Endothelial cell of umbilical vein (primary cell): ENCODE results near the gene SPTA1. TPM values are rescaled to one million over a fixed set of nuclear protein-coding genes. Genes with fewer than 3 reads are reported as not detected.

Source experiments
- Bru-seq: library from RNA; stranded (reverse); fragments of 400-500 nt; gene quantifications from one replicate; lab custom pipeline; 2021; lab: Mats Ljungman, UMichigan
- BruChase-seq, 2 experiments: library from RNA; stranded (reverse); fragments of 400-500 nt; gene quantifications; one replicate each; lab custom pipeline; 2021; lab: Mats Ljungman, UMichigan
- BruUV-seq: library from RNA; stranded (reverse); fragments of 400-500 nt; replicated peaks from 2 replicates; lab custom pipeline; 2021; lab: Mats Ljungman, UMichigan
- CTCF ChIA-PET: fragments of 300-600, 350-600 bp; sonication (Branson Sonifier 250); formaldehyde crosslinking; loops from one replicate; lab custom pipeline; 2021; ENCODE audit warnings: antibody characterized with exemption, inconsistent platforms; lab: Charles Lee
- POLR2A ChIA-PET: fragments of 300-600, 350-600 bp; sonication (Branson Sonifier 250); formaldehyde crosslinking; loops from one replicate; lab custom pipeline; 2021; ENCODE audit warnings: antibody characterized with exemption, inconsistent platforms; lab: Charles Lee
- DNase-seq: peaks from one replicate; pipeline ENCODE4 v3.0.0-alpha.2; 2011; ENCODE audit warnings: low read depth, low spot score
- FAIRE-seq: peaks from 2 replicates; lab custom pipeline; 2011; peaks lifted over from hg19 to GRCh38; lab: Jason Lieb, UNC
- H2AFZ ChIP-seq: 2 replicates; pipeline ENCODE4 v1.6.0; 2012; ENCODE audit warnings: low read depth, low read length, control low read depth, inconsistent platforms
- H3K27ac ChIP-seq: 2 replicates; pipeline ENCODE4 v1.5.1; 2011; ENCODE audit warnings: low read depth, mild to moderate bottlenecking, control low read depth, low read length, moderate library complexity; ENCODE audit not compliant: insufficient read depth
- H3K27me3 ChIP-seq, 2 experiments: 2 replicates each; pipeline versions ENCODE4 v1.6.0 to v1.6.1; 2011; ENCODE audit warnings: low read length in 2 of 2, mixed read lengths in 1 of 2; ENCODE audit not compliant: control insufficient read depth in 2 of 2, insufficient read depth in 2 of 2
- H3K36me3 ChIP-seq, 2 experiments: 2 replicates in 1 of 2; 3 replicates in 1 of 2; pipeline ENCODE4 v1.5.1; 2011; ENCODE audit warnings: low read length in 2 of 2, mild to moderate bottlenecking in 1 of 2, moderate library complexity in 1 of 2; ENCODE audit not compliant: control insufficient read depth in 2 of 2, insufficient read depth in 2 of 2; ENCODE audit errors: extremely low read depth in 1 of 2
- H3K4me1 ChIP-seq: 3 replicates; pipeline ENCODE4 v1.5.1; 2011; ENCODE audit warnings: mild to moderate bottlenecking, low read length; ENCODE audit not compliant: control insufficient read depth, insufficient read depth; ENCODE audit errors: extremely low read depth
- H3K4me2 ChIP-seq: 2 replicates; pipeline ENCODE4 v1.6.1; 2011; ENCODE audit warnings: low read length, control low read depth, mixed read lengths; ENCODE audit not compliant: insufficient read depth
- H3K4me3 ChIP-seq, 3 experiments: fragments of 200-600 bp in 1 of 3; sonication (generic), shearing (Covaris generic) in 1 of 3; replicated peaks in 1 of 3; 2 replicates each; pipeline ENCODE4 v1.5.1; 2011 to 2016; ENCODE audit warnings: control low read depth in 3 of 3, low read length in 3 of 3, mild to moderate bottlenecking in 2 of 3, inconsistent platforms in 1 of 3, low read depth in 1 of 3, moderate library complexity in 1 of 3; ENCODE audit not compliant: insufficient read depth in 1 of 3
- H3K79me2 ChIP-seq: 2 replicates; pipeline ENCODE4 v1.6.0; 2012; ENCODE audit warnings: low read length, inconsistent platforms; ENCODE audit not compliant: control insufficient read depth, insufficient read depth
- H3K9ac ChIP-seq: replicated peaks from 2 replicates; pipeline ENCODE3; 2011; ENCODE audit warnings: low read length, control low read depth; ENCODE audit not compliant: insufficient read depth; ENCODE audit errors: extremely low read depth
- H3K9me1 ChIP-seq: replicated peaks from 3 replicates; pipeline ENCODE4 v1.6.0; 2011; ENCODE audit warnings: mild to moderate bottlenecking, low read length; ENCODE audit not compliant: control insufficient read depth, insufficient read depth; ENCODE audit errors: extremely low read depth
- H3K9me3 ChIP-seq: replicated peaks from 2 replicates; pipeline ENCODE4 v1.5.1; 2012; ENCODE audit warnings: low read length, inconsistent platforms; ENCODE audit not compliant: control insufficient read depth, insufficient read depth
- H4K20me1 ChIP-seq: replicated peaks from 2 replicates; pipeline ENCODE3; 2011; ENCODE audit warnings: mild to moderate bottlenecking, low read length; ENCODE audit not compliant: control insufficient read depth, insufficient read depth; ENCODE audit errors: extremely low read depth
- CTCF ChIP-seq, 2 donors: IDR thresholded peaks; 1 replicate in 1 of 2; 2 replicates in 1 of 2; pipeline ENCODE4 v1.5.1; 2011; ENCODE audit warnings: low read length in 2 of 2, mild to moderate bottlenecking in 2 of 2, moderate library complexity in 2 of 2, control low read depth in 1 of 2, inconsistent platforms in 1 of 2, low read depth in 1 of 2; ENCODE audit not compliant: insufficient read depth in 1 of 2; ENCODE audit errors: extremely low read depth in 1 of 2
- EZH2 ChIP-seq: IDR thresholded peaks from 2 replicates; pipeline ENCODE4 v1.6.1; 2012; ENCODE audit warnings: borderline replicate concordance, low read depth, mild to moderate bottlenecking, moderate library complexity, low read length, inconsistent platforms; ENCODE audit not compliant: severe bottlenecking
- FOS ChIP-seq: IDR thresholded peaks from 2 replicates; pipeline ENCODE4 v1.6.1; 2011; ENCODE audit warnings: mild to moderate bottlenecking, low read length, moderate library complexity, borderline replicate concordance; ENCODE audit not compliant: insufficient read depth
- GATA2 ChIP-seq: IDR thresholded peaks from 2 replicates; pipeline ENCODE4 v1.7.0; 2011; ENCODE audit warnings: low read depth, mild to moderate bottlenecking, moderate library complexity, mixed read lengths, low read length; ENCODE audit not compliant: insufficient read length, insufficient read depth
- JUN ChIP-seq: IDR thresholded peaks from 2 replicates; pipeline ENCODE4 v1.6.1; 2011; ENCODE audit warnings: borderline replicate concordance, low read depth; ENCODE audit not compliant: insufficient read length, insufficient read depth
- MAX ChIP-seq: IDR thresholded peaks from 2 replicates; pipeline ENCODE4 v1.6.1; 2011; ENCODE audit not compliant: insufficient read depth, insufficient read length
- MYC ChIP-seq: IDR thresholded peaks from one replicate; pipeline ENCODE4 v1.6.1; 2011; ENCODE audit warnings: mild to moderate bottlenecking, low read depth, low read length
- POLR2A ChIP-seq: IDR thresholded peaks from 2 replicates; pipeline ENCODE4 v1.6.1; 2012; ENCODE audit warnings: low read depth, mild to moderate bottlenecking, control low read depth, low read length
- POLR2AphosphoS5 ChIP-seq: IDR thresholded peaks from 2 replicates; pipeline ENCODE4 v1.6.1; 2012; ENCODE audit warnings: low read depth, mild to moderate bottlenecking, control low read depth, low read length, moderate library complexity; ENCODE audit not compliant: insufficient read depth
- dilution Hi-C: fragments of 300-500 bp; cut with MboI; formaldehyde crosslinking; loops from one replicate; pipeline ENCODE4 v1.15.0; 2019; ENCODE audit warnings: low sequenced_read_pairs; ENCODE audit not compliant: extremely low pct_ligation_motif_present
- intact Hi-C: fragments of 100-400 bp; cut with micrococcal nuclease; formaldehyde crosslinking; loops from one replicate; pipeline ENCODE4 v1.10.0; 2022
- long read RNA-seq: library from polyadenylated mRNA; stranded (forward); transcript quantifications from one replicate; pipeline ENCODE4 v2.0.0, GENCODE V29; 2021
- polyA minus RNA-seq, 3 experiments: library from RNA; depleted of rRNA, polyadenylated mRNA; stranded (reverse); fragments of >200 nt; gene quantifications; 1 replicate in 1 of 3; 2 replicates in 2 of 3; pipeline ENCODE4 v1.2.3, GENCODE V29; 2011
- polyA plus RNA-seq, 4 experiments: library from polyadenylated mRNA; depleted of rRNA in 3 of 4; stranded (reverse) in 3 of 4; unstranded in 1 of 4; fragments of >200 nt; gene quantifications; 2 replicates each; pipeline versions ENCODE4 v1.2.1 to v1.2.3, GENCODE V29; 2011 to 2012; ENCODE audit warnings: missing spikeins in 1 of 4
- total RNA-seq: library from RNA; stranded (reverse); gene quantifications from 2 replicates; pipeline ENCODE4 v1.2.3, GENCODE V29; 2021

Gene SPTA1
- 0.48 and 0.84 TPM in 2 replicates for total RNA-seq
- polyA plus RNA-seq, result 0.01 and 0.11 TPM in 2 replicates
- 0.04 and 0.10 TPM in 2 replicates for polyA plus RNA-seq (2011; cell fraction: cytosol; rRNA removed)
- polyA plus RNA-seq (2011; cell fraction: nucleus; rRNA removed), result 0.38 and 1.8 TPM in 2 replicates
- 0.31 and 0.39 TPM in 2 replicates for polyA plus RNA-seq (2012)
- 0.80 and 2.7 TPM in 2 replicates for polyA minus RNA-seq
- not detected for polyA minus RNA-seq (2011; cell fraction: cytosol; rRNA and poly(A)+ RNA removed)
- 1.2 and 1.6 TPM in 2 replicates for polyA minus RNA-seq (2011; cell fraction: nucleus; rRNA and poly(A)+ RNA removed)
- percentile 15 among the genes with signal in this experiment for Bru-seq, nascent RNA
- percentile 21 among the genes with signal in this experiment for BruChase-seq, experiment 1, labeled RNA remaining after a 6-hour chase
- BruChase-seq, experiment 2, labeled RNA remaining after a 2-hour chase, result percentile 21 among the genes with signal in this experiment
- long read RNA-seq, partial matches to known transcripts, result 0 of 1 reads
- long read RNA-seq, other reads (novel, unspliced or antisense), result 1 of 1 reads

GRCh38 chr1:158686111-158687009 is at the start of gene SPTA1:
Gene SPTA1, minus strand, starts transcription at chr1:158686715. Its CDS starts 198 bp downstream, at chr1:158686517.
- CTCF ChIA-PET, result no interaction called here
- Histone ChIP-seq H3K79me2 (no peaks in the 10 kb centered on the region), H3K4me1 (no peaks in the 10 kb centered on the region), H3K9me1 (no peaks in the 10 kb centered on the region), H3K4me2 (no peak within 1 kb of the TSS), H3K9ac (no peak within 1 kb of the TSS), H4K20me1 (no peaks in the 10 kb centered on the region), H3K27ac (no peak within 1 kb of the TSS), H2AFZ (no peak within 1 kb of the TSS), H3K36me3 (no peaks in the 10 kb centered on the region), H3K4me3 (no peak within 1 kb of the TSS), H3K9me3 (no peaks in the 10 kb centered on the region), H3K27me3 (no peaks in the 10 kb centered on the region)
- intact Hi-C loops (no loop called here), dilution Hi-C loops (no loop called here)
- POLR2A ChIA-PET, result no interaction called here
- DNase-seq, result no peak
- BruUV-seq, result no TSS peak
- TF ChIP-seq MYC, result no peak
- TF ChIP-seq CTCF (IDR thresholded peaks at IDR 0.05; ENCODE audit: extremely low read depth in 1 of 2, insufficient read depth in 1 of 2, low read depth in 1 of 2, low read length in 2 of 2), result no peak
- TF ChIP-seq EZH2, result no peak
- no peak for TF ChIP-seq POLR2A
- no peak for TF ChIP-seq POLR2AphosphoS5
- TF ChIP-seq MAX, result no peak
- TF ChIP-seq GATA2, result no peak
- TF ChIP-seq JUN, result no peak
- no peak for TF ChIP-seq FOS
- no peak for FAIRE-seq
